Colonic mucosa (tissue), 4 donors: ENCODE results near the gene QDPR. TPM values are rescaled to one million over a fixed set of nuclear protein-coding genes. Genes with fewer than 3 reads are reported as not detected.

Experiments
- DNase-seq: peaks from one replicate; pipeline ENCODE4 v3.0.0-alpha.2; 2020
- H3K27ac ChIP-seq: fragments of 200-600 bp; one replicate; pipeline ENCODE4 v1.8.0; 2021
- H3K27me3 ChIP-seq: fragments of 200-600 bp; one replicate; pipeline ENCODE4 v1.8.0; 2021
- H3K36me3 ChIP-seq: fragments of 200-600 bp; one replicate; pipeline ENCODE4 v1.8.0; 2021
- H3K4me1 ChIP-seq: fragments of 200-600 bp; one replicate; pipeline ENCODE4 v1.8.0; 2021; ENCODE audit warnings: mild to moderate bottlenecking
- H3K4me3 ChIP-seq: fragments of 200-600 bp; one replicate; pipeline ENCODE4 v1.8.0; 2021
- H3K9ac ChIP-seq, 2 donors: one replicate each; pipeline ENCODE4 v1.7.0; 2013; ENCODE audit warnings: control low read depth in 2 of 2, low read depth in 2 of 2, low read length in 2 of 2
- H3K9me3 ChIP-seq: fragments of 200-600 bp; one replicate; pipeline ENCODE4 v1.8.0; 2021
- CTCF ChIP-seq: fragments of 200-600 bp; IDR thresholded peaks from one replicate; pipeline ENCODE4 v1.8.0; 2022; ENCODE audit warnings: antibody characterized with exemption, mild to moderate bottlenecking
- intact Hi-C: fragments of 100-400 bp; cut with DNase I; formaldehyde crosslinking; loops from one replicate; pipeline ENCODE4 v1.14.1; 2022
- total RNA-seq, 2 donors: library from RNA; stranded (reverse); fragmentation: NEBNext Ultra II Directional in 1 of 2; extraction: Animal tissue kit (Norgen Biotek cat#: 25700) in 1 of 2; gene quantifications; one replicate each; pipeline ENCODE4 v1.2.1, GENCODE V29; 2021
- donor health status: healthy.
- donor health status: DM: no; HTN: no; CAD: no.
- donor health status: DM: no; HTN: no; CAD: no.

Gene QDPR
- total RNA-seq, 2 donors from 2014 or later, result 27.2 to 27.3 TPM

GRCh38 chr4:17526695-17527477 lies 15.0 kb upstream of the QDPR start:
- no peak for TF ChIP-seq CTCF
- Histone ChIP-seq H3K9ac (no peak overlapping the region), H3K27me3 (no peaks in the 10 kb centered on the region), H3K4me3 (no peak overlapping the region), H3K9me3 (no peaks in the 10 kb centered on the region), H3K36me3 (no peaks in the 10 kb centered on the region), H3K27ac (no peak overlapping the region), H3K4me1 (no peaks in the 10 kb centered on the region)
- no peak for DNase-seq
- intact Hi-C loops, result no loop called here

- no peaks in the 10 kb centered on the region for H3K4me1 ChIP-seq
- no peaks in the 10 kb centered on the region for H3K36me3 ChIP-seq
- intact Hi-C loops, result no loop called here
- H3K4me3 ChIP-seq, result no peak overlapping the region
- no peak overlapping the region for H3K27ac ChIP-seq
- no peaks in the 10 kb centered on the region for H3K27me3 ChIP-seq
- H3K9me3 ChIP-seq, result no peaks in the 10 kb centered on the region
- no peak for TF ChIP-seq CTCF
- H3K9ac ChIP-seq, result no peak overlapping the region
- DNase-seq, result no peak
Observed at GRCh38 chr4:17523662-17524061, 11.8 kb upstream of the QDPR start.

GRCh38 chr4:17521595-17521994 lies 9.7 kb upstream of the QDPR start:
- no peak overlapping the region for H3K9ac ChIP-seq
- H3K27ac ChIP-seq, result no peak overlapping the region
- no peak overlapping the region for H3K4me3 ChIP-seq
- H3K27me3 ChIP-seq, result no peaks in the 10 kb centered on the region
- H3K4me1 ChIP-seq, result no peaks in the 10 kb centered on the region
- no peaks in the 10 kb centered on the region for H3K9me3 ChIP-seq
- no peak for DNase-seq
- no peaks in the 10 kb centered on the region for H3K36me3 ChIP-seq
- intact Hi-C loops, result no loop called here
- TF ChIP-seq CTCF, result no peak

GRCh38 chr4:17517664-17518063 lies 5.8 kb upstream of the QDPR start:
- Histone ChIP-seq H3K9ac (no peak overlapping the region), H3K36me3 (no peaks in the 10 kb centered on the region), H3K27ac (no peak overlapping the region), H3K9me3 (no peaks in the 10 kb centered on the region), H3K27me3 (no peaks in the 10 kb centered on the region), H3K4me1 (no peaks in the 10 kb centered on the region), H3K4me3 (no peak overlapping the region)
- no peak for TF ChIP-seq CTCF
- intact Hi-C loops, result no loop called here
- DNase-seq, result no peak

GRCh38 chr4:17516980-17517379 lies 5.1 kb upstream of the QDPR start:
- Histone ChIP-seq H3K9ac (no peak overlapping the region), H3K36me3 (no peaks in the 10 kb centered on the region), H3K9me3 (no peaks in the 10 kb centered on the region), H3K27ac (no peak overlapping the region), H3K27me3 (no peaks in the 10 kb centered on the region), H3K4me3 (no peak overlapping the region), H3K4me1 (no peaks in the 10 kb centered on the region)
- no peak for DNase-seq
- no peak for TF ChIP-seq CTCF
- intact Hi-C loops, result no loop called here
